GM19025 (cell line): ENCODE data around the gene HSFX4.
"Not testable (repeated sequence)": the region's sequence is repeated elsewhere in the genome, so short reads cannot be mapped to it uniquely, and the experiment has no call there.

Source experiments
- ATAC-seq: cut with Tn5 transposase; IDR thresholded peaks from one replicate; pipeline ENCODE4 v1.9.1; 2021; ENCODE audit warnings: mild to moderate bottlenecking, low read depth, moderate library complexity; ENCODE audit not compliant: unreplicated experiment

The HSFX4 gene

GRCh38 chrX:149929400-149929799 is at the start of gene HSFX4:
Gene HSFX4, plus strand, starts transcription at chrX:149929573. Its CDS starts 72 bp downstream, at chrX:149929645.
- ATAC-seq, result not testable (repeated sequence)

GRCh38 chrX:149881081-149881711 is 48.2 kb upstream of the HSFX4 start, which contains the start of gene MAGEA8:
Gene MAGEA8, plus strand, starts transcription at chrX:149881183. Its CDS starts 3,090 bp downstream, at chrX:149884273.
- no peak for ATAC-seq

- not testable (repeated sequence) for ATAC-seq
Measured at GRCh38 chrX:149890828-149891227, 38.5 kb upstream of the HSFX4 start.

- no peak for ATAC-seq
Measured at GRCh38 chrX:149898554-149898953, 30.8 kb upstream of the HSFX4 start.

GRCh38 chrX:149903889-149904748 is 25.3 kb upstream of the HSFX4 start:
- ATAC-seq, result peak; percentile 87

GRCh38 chrX:149908308-149908707 is 21.1 kb upstream of the HSFX4 start:
- ATAC-seq, result peak; percentile 36

GRCh38 chrX:149908727-149909126 is 20.6 kb upstream of the HSFX4 start:
- ATAC-seq, result no peak

- no peak for ATAC-seq
Measured at GRCh38 chrX:149909324-149910177, 19.8 kb upstream of the HSFX4 start.

GRCh38 chrX:149910178-149910695 is 19.1 kb upstream of the HSFX4 start:
- ATAC-seq, result no peak

- ATAC-seq, result peak; percentile 91
Measured at GRCh38 chrX:149916745-149917392, 12.5 kb upstream of the HSFX4 start.

- ATAC-seq, result not testable (repeated sequence)
Measured at GRCh38 chrX:149923836-149924235, 5.5 kb upstream of the HSFX4 start.

- ATAC-seq, result not testable (repeated sequence)
Measured at GRCh38 chrX:149924434-149924833, 4.9 kb upstream of the HSFX4 start.

GRCh38 chrX:149927245-149927963 is 2.0 kb upstream of the HSFX4 start:
- not testable (repeated sequence) for ATAC-seq

GRCh38 chrX:149927964-149928258 is 1.5 kb upstream of the HSFX4 start:
- ATAC-seq, result not testable (repeated sequence)

GRCh38 chrX:149928635-149929034 is 738 bp upstream of the HSFX4 start:
- not testable (repeated sequence) for ATAC-seq

GRCh38 chrX:149931355-149931754 is 2.0 kb downstream of the HSFX4 start:
- not testable (repeated sequence) for ATAC-seq

- not testable (repeated sequence) for ATAC-seq
Measured at GRCh38 chrX:149932150-149932549, 2.8 kb downstream of the HSFX4 start.

GRCh38 chrX:149932970-149933369 is 3.6 kb downstream of the HSFX4 start:
- ATAC-seq, result not testable (repeated sequence)

GRCh38 chrX:149933547-149933946 is 4.2 kb downstream of the HSFX4 start:
- not testable (repeated sequence) for ATAC-seq
